ENCODE measurements around the gene FBLN1.
A peak's percentile ranks its signal among the peaks of the same experiment; 100 is the strongest.
"Not testable (repeated sequence)": the region's sequence is repeated elsewhere in the genome, so short reads cannot be mapped to it uniquely, and the experiment has no call there.

FBLN1 gene

DNA sequence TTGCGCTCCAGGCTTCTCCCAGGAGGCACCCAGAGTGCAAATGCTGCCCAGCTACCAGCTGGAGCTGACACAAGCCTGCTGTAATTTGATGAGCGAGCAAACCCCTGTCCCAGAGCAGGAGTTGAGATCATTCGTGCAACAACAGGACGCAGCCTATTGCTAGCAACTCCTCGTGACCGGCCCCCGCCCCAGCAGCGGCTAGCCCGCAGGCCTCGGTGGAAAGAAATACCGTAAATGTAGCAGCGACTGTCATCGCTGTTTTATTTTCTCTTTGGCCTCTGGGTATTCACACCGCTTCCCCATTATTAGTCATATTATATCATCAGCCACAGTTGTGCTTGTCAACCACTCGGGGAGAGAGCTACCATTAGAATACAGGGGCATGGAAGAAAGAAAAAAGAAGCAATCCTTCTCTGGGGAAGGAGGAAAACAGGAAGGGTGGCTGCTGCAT, 109.8 kb downstream of the FBLN1 start:
- Histone ChIP-seq H3K9me3 (ENCODE audit: control insufficient read depth, low read length) (no peaks in the 10 kb centered on the region), H3K36me3 (ENCODE audit: control insufficient read depth, insufficient read depth, low read length) (no peaks in the 10 kb centered on the region), H3K27ac (ENCODE audit: low read depth, low read length, severe bottlenecking) (peak overlapping the region; percentile 18), H3K4me1 (ENCODE audit: control insufficient read depth, insufficient read depth, low read length, poor library complexity, severe bottlenecking) (peaks cover 10% of the 10 kb centered on the region), H3K4me3 (ENCODE audit: extremely low read depth, insufficient read depth, low read length, poor library complexity, severe bottlenecking) (no peak overlapping the region)
- 76 to 82% methylated on average over 11 to 13 of the region's 15 CpGs for whole genome bisulfite sequencing, 2 experiments (ENCODE audit: insufficient coverage in 2 of 2)

- Histone ChIP-seq H3K4me3 (ENCODE audit: extremely low read depth, insufficient read depth, low read length, poor library complexity, severe bottlenecking) (no peak overlapping the region), H3K36me3 (ENCODE audit: control insufficient read depth, insufficient read depth, low read length) (no peaks in the 10 kb centered on the region), H3K9me3 (ENCODE audit: control insufficient read depth, low read length) (no peaks in the 10 kb centered on the region), H3K27ac (ENCODE audit: low read depth, low read length, severe bottlenecking) (peak overlapping the region; percentile 18), H3K4me1 (ENCODE audit: control insufficient read depth, insufficient read depth, low read length, poor library complexity, severe bottlenecking) (peaks cover 10% of the 10 kb centered on the region)
- WGBS, 2 experiments (ENCODE audit: insufficient coverage in 2 of 2) = 87 to 91% methylated on average over 14 to 15 of the region's 15 CpGs
These were observed 110.3 kb downstream of the FBLN1 start for GRCh38 chr22:45612940-45613339.

- H3K27ac ChIP-seq (ENCODE audit: low read depth, low read length, severe bottlenecking) = no peak overlapping the region
- H3K36me3 ChIP-seq (ENCODE audit: control insufficient read depth, insufficient read depth, low read length) = no peaks in the 10 kb centered on the region
- H3K9me3 ChIP-seq (ENCODE audit: control insufficient read depth, low read length) = no peaks in the 10 kb centered on the region
- H3K4me1 ChIP-seq (ENCODE audit: control insufficient read depth, insufficient read depth, low read length, poor library complexity, severe bottlenecking) = peaks cover 6% of the 10 kb centered on the region
- WGBS, 2 experiments (ENCODE audit: insufficient coverage in 2 of 2) = 100% methylated on average over 1 of the region's 3 CpGs; no CpG with 5 or more reads in 1 of the 2 experiments
- no peak overlapping the region for H3K4me3 ChIP-seq (ENCODE audit: extremely low read depth, insufficient read depth, low read length, poor library complexity, severe bottlenecking)
These were observed 112.7 kb downstream of the FBLN1 start for GRCh38 chr22:45615364-45615763.

GRCh38 chr22:45616432-45616831, 113.7 kb downstream of the FBLN1 start:
- Histone ChIP-seq H3K9me3 (ENCODE audit: control insufficient read depth, low read length) (no peaks in the 10 kb centered on the region), H3K4me3 (ENCODE audit: extremely low read depth, insufficient read depth, low read length, poor library complexity, severe bottlenecking) (no peak overlapping the region), H3K27ac (ENCODE audit: low read depth, low read length, severe bottlenecking) (no peak overlapping the region), H3K36me3 (ENCODE audit: control insufficient read depth, insufficient read depth, low read length) (no peaks in the 10 kb centered on the region), H3K4me1 (ENCODE audit: control insufficient read depth, insufficient read depth, low read length, poor library complexity, severe bottlenecking) (peaks cover 6% of the 10 kb centered on the region)
- no CpG with 5 or more reads among the region's 2 CpGs for WGBS, 2 experiments (ENCODE audit: insufficient coverage in 2 of 2)

DNA sequence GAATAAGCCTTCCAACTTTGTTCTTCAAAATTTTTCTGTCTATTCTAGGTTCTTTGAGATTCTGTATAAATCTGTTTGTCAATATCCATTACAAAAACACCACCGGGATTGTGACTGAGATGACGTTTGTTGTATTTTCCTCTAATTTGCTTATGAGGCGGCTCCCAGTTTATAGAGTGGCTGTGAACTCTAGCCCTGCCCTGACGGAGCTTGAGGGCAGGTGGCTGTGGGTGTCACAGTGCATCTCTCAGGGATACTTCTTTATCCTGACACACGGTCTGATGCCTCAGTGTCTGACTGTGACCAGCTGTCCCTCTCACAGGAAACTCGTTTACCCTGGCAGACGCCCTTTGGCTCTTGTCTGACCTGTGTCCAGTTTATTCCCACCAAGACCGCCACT, 115.3 kb downstream of the FBLN1 start:
- Histone ChIP-seq H3K9me3 (ENCODE audit: control insufficient read depth, low read length) (no peaks in the 10 kb centered on the region), H3K4me1 (ENCODE audit: control insufficient read depth, insufficient read depth, low read length, poor library complexity, severe bottlenecking) (peaks cover 6% of the 10 kb centered on the region), H3K27ac (ENCODE audit: low read depth, low read length, severe bottlenecking) (no peak overlapping the region), H3K36me3 (ENCODE audit: control insufficient read depth, insufficient read depth, low read length) (no peaks in the 10 kb centered on the region), H3K4me3 (ENCODE audit: extremely low read depth, insufficient read depth, low read length, poor library complexity, severe bottlenecking) (no peak overlapping the region)
- 71 to 80% methylated on average over 5 of the region's 8 CpGs for WGBS, 2 experiments (ENCODE audit: insufficient coverage in 2 of 2)

GRCh38 chr22:45620706-45621105, 118.0 kb downstream of the FBLN1 start:
- peaks cover 6% of the 10 kb centered on the region for H3K4me1 ChIP-seq (ENCODE audit: control insufficient read depth, insufficient read depth, low read length, poor library complexity, severe bottlenecking)
- H3K9me3 ChIP-seq (ENCODE audit: control insufficient read depth, low read length) = no peaks in the 10 kb centered on the region
- no peak overlapping the region for H3K4me3 ChIP-seq (ENCODE audit: extremely low read depth, insufficient read depth, low read length, poor library complexity, severe bottlenecking)
- 100% methylated on average over 1 of the region's 3 CpGs; no CpG with 5 or more reads in 1 of the 2 experiments for WGBS, 2 experiments (ENCODE audit: insufficient coverage in 2 of 2)
- no peaks in the 10 kb centered on the region for H3K36me3 ChIP-seq (ENCODE audit: control insufficient read depth, insufficient read depth, low read length)
- no peak overlapping the region for H3K27ac ChIP-seq (ENCODE audit: low read depth, low read length, severe bottlenecking)

- H3K4me3 ChIP-seq (ENCODE audit: extremely low read depth, insufficient read depth, low read length, poor library complexity, severe bottlenecking) = no peak overlapping the region
- 85 to 98% methylated on average over 6 to 9 of the region's 11 CpGs for WGBS, 2 experiments (ENCODE audit: insufficient coverage in 2 of 2)
- H3K27ac ChIP-seq (ENCODE audit: low read depth, low read length, severe bottlenecking) = no peak overlapping the region
- peaks cover 6% of the 10 kb centered on the region for H3K4me1 ChIP-seq (ENCODE audit: control insufficient read depth, insufficient read depth, low read length, poor library complexity, severe bottlenecking)
- no peaks in the 10 kb centered on the region for H3K36me3 ChIP-seq (ENCODE audit: control insufficient read depth, insufficient read depth, low read length)
- H3K9me3 ChIP-seq (ENCODE audit: control insufficient read depth, low read length) = no peaks in the 10 kb centered on the region
These were observed 119.3 kb downstream of the FBLN1 start for GRCh38 chr22:45621836-45622600.

DNA sequence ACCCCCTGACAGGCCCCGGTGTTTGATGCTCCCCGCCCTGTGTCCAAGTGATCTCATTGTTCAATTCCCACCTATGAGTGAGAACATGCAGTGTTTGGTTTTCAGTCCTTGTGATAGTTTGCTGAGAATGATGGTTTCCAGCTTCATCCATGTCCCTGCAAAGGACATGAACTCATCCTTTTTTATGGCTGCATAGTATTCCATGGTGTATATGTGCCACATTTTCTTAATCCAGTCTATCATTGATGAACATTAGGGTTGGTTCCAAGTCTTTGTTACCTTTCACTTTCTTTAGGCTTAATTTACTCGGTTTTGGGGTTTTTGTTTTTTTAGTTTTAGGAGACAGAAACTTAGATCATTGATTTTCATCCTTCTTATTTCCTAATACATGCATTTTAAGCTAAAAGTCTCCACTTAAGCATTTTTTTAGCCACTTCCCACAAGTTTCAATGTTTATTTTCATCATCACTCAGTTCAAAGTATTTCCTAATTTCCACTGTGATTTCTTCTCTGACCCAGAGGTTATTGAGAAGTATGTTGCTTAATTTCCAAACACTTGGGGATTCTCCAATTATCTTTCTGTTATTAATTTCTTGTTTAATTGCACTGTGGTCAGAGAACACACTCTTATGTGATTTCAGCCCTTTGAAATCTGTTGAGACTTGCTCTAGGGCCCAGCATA, 120.9 kb downstream of the FBLN1 start:
- not testable (repeated sequence) for H3K36me3 ChIP-seq (ENCODE audit: control insufficient read depth, insufficient read depth, low read length); H3K4me3 ChIP-seq (ENCODE audit: extremely low read depth, insufficient read depth, low read length, poor library complexity, severe bottlenecking); H3K27ac ChIP-seq (ENCODE audit: low read depth, low read length, severe bottlenecking); H3K9me3 ChIP-seq (ENCODE audit: control insufficient read depth, low read length)
- no CpG with 5 or more reads among the region's 3 CpGs for WGBS, 2 experiments (ENCODE audit: insufficient coverage in 2 of 2)
- H3K4me1 ChIP-seq (ENCODE audit: control insufficient read depth, insufficient read depth, low read length, poor library complexity, severe bottlenecking) = peaks cover 14% of the 10 kb centered on the region

DNA sequence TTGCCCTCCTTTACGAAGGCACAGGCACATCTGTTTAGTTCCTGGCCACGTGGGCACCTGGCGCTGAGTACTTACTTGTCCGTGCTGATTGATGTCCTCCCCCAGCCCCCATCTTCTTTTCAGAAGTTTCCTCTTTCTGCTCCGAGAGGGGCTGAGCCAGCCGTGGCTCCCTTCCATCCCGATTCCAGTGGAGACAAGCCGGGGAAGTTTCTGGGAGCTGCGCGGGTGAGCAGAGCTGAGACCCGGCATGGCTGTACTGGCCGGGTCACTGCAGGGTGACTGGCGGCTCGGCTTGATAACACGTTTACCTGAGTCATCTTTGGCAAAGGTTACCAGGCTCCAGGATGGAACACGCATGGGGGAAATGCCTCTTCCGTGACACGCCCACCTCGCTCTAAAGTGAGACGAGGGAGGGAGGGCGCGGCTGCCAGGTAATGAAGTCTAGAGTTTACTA, 123.5 kb downstream of the FBLN1 start:
- Histone ChIP-seq H3K4me3 (ENCODE audit: extremely low read depth, insufficient read depth, low read length, poor library complexity, severe bottlenecking) (no peak overlapping the region), H3K27ac (ENCODE audit: low read depth, low read length, severe bottlenecking) (no peak overlapping the region), H3K9me3 (ENCODE audit: control insufficient read depth, low read length) (no peaks in the 10 kb centered on the region), H3K36me3 (ENCODE audit: control insufficient read depth, insufficient read depth, low read length) (no peaks in the 10 kb centered on the region), H3K4me1 (ENCODE audit: control insufficient read depth, insufficient read depth, low read length, poor library complexity, severe bottlenecking) (peaks cover 23% of the 10 kb centered on the region)
- WGBS, 2 experiments (ENCODE audit: insufficient coverage in 2 of 2) = 84 to 90% methylated on average over 22 of the region's 22 CpGs

GRCh38 chr22:45627489-45628233, 125.0 kb downstream of the FBLN1 start:
- Histone ChIP-seq H3K27ac (ENCODE audit: low read depth, low read length, severe bottlenecking) (no peak overlapping the region), H3K4me1 (ENCODE audit: control insufficient read depth, insufficient read depth, low read length, poor library complexity, severe bottlenecking) (peaks cover 23% of the 10 kb centered on the region), H3K36me3 (ENCODE audit: control insufficient read depth, insufficient read depth, low read length) (no peaks in the 10 kb centered on the region), H3K4me3 (ENCODE audit: extremely low read depth, insufficient read depth, low read length, poor library complexity, severe bottlenecking) (no peak overlapping the region), H3K9me3 (ENCODE audit: control insufficient read depth, low read length) (no peaks in the 10 kb centered on the region)
- 92 to 95% methylated on average over 13 to 14 of the region's 22 CpGs for WGBS, 2 experiments (ENCODE audit: insufficient coverage in 2 of 2)

Measured in mesodermal cell (in vitro differentiated cells).